Right lobe of liver (tissue), 6 donors: ENCODE data around the gene LAMTOR5. TPM values are rescaled to one million over a fixed set of nuclear protein-coding genes. Genes with fewer than 3 reads are reported as not detected.
"Not testable (repeated sequence)": the region's sequence is repeated elsewhere in the genome, so short reads cannot be mapped to it uniquely, and the experiment has no call there.

Experiments
- ATAC-seq, 4 donors: fragments of 200-7000 bp; cut with Tn5 transposase; one replicate each; pipeline ENCODE4 v1.9.1; 2020; ENCODE audit warnings: mild to moderate bottlenecking in 4 of 4, moderate library complexity in 4 of 4
- DNase-seq, 3 donors: peaks; one replicate each; pipeline ENCODE4 v3.0.0-alpha.2; 2020
- H3K27ac ChIP-seq, 3 donors: fragments of 200-600 bp; one replicate each; pipeline ENCODE4 v1.8.0; 2022
- H3K27me3 ChIP-seq, 2 donors: fragments of 200-600 bp; one replicate each; pipeline ENCODE4 v1.8.0; 2022
- H3K36me3 ChIP-seq, 4 donors: fragments of 200-600 bp; sonication (generic) in 1 of 4; one replicate each; pipeline versions ENCODE4 v1.5.1 to v1.8.0; 2017 to 2022; ENCODE audit warnings: control low read depth in 1 of 4
- H3K4me1 ChIP-seq, 4 donors: fragments of 200-600 bp; sonication (generic) in 1 of 4; one replicate each; pipeline versions ENCODE4 v1.5.1 to v1.8.0; 2017 to 2022; ENCODE audit warnings: control low read depth in 1 of 4
- H3K4me3 ChIP-seq, 3 donors: fragments of 200-600 bp; one replicate each; pipeline ENCODE4 v1.8.0; 2022
- H3K9me3 ChIP-seq, 4 donors: fragments of 200-600 bp; sonication (generic) in 1 of 4; one replicate each; pipeline versions ENCODE4 v1.5.1 to v1.8.0; 2017 to 2022; ENCODE audit warnings: control low read depth in 1 of 4
- CTCF ChIP-seq, 4 donors: fragments of 200-600 bp in 3 of 4; fragments of 450-650 bp in 1 of 4; IDR thresholded peaks; one replicate each; pipeline versions ENCODE4 v1.5.1 to v1.8.0; 2016 to 2022; ENCODE audit warnings: antibody characterized with exemption in 4 of 4, mild to moderate bottlenecking in 2 of 4
- POLR2A ChIP-seq: fragments of 450-650 bp; IDR thresholded peaks from one replicate; pipeline ENCODE4 v1.6.1; 2017; ENCODE audit warnings: antibody characterized with exemption, mild to moderate bottlenecking
- WGBS: methylation state at CpG from one replicate; pipeline ENCODE4 v1.1.6; 2018; ENCODE audit warnings: low coverage, low lambda C conversion rate; ENCODE audit not compliant: insufficient coverage; ENCODE audit errors: missing lambda C conversion rate; 5-methylcytosine and 5-hydroxymethylcytosine counted together
- intact Hi-C, 2 donors: fragments of 100-400 bp; cut with DNase I; formaldehyde crosslinking; loops; one replicate each; pipeline versions ENCODE4 v1.11.2 to v1.14.1; 2022
- total RNA-seq, 6 experiments: library from RNA; depleted of rRNA in 2 of 6; stranded (reverse); fragments of >200 nt in 2 of 6; fragmentation: NEBNext Ultra II Directional in 3 of 6; extraction: Animal tissue kit (Norgen Biotek cat#: 25700) in 3 of 6; gene quantifications; one replicate each; pipeline versions ENCODE4 v1.1.0 to v1.2.4, GENCODE V29; 2016 to 2023
- donor health status: DM: no; HTN: yes; CAD: no.
- donor health status: DM: no; HTN: no; CAD: no.
- donor health status: DM: no; HTN: no; CAD: no.
- donor health status: DM: no; HTN: yes; CAD: no.
- donor health status: DM: no; HTN: yes; CAD: no.

LAMTOR5 gene
- total RNA-seq, 6 experiments from 2014 or later, result 47.6 to 81.4 (median 53.9) TPM

GRCh38 chr1:110438893-110439292 lies 31.4 kb upstream of the LAMTOR5 start:
- Histone ChIP-seq H3K4me3 (no peak overlapping the region), H3K9me3 (no peaks in the 10 kb centered on the region), H3K27ac (no peak overlapping the region), H3K27me3 (no peaks in the 10 kb centered on the region), H3K4me1 (peaks cover 0 to 4% (median 0%) of the 10 kb centered on the region in 4 donors), H3K36me3 (no peaks in the 10 kb centered on the region)
- intact Hi-C loops, result no loop called here
- 51% methylated on average over 3 of the region's 4 CpGs for WGBS
- no peak for DNase-seq
- no peak for TF ChIP-seq POLR2A
- no peak for TF ChIP-seq CTCF (IDR thresholded peaks at IDR 0.05)
- no peak for ATAC-seq

- intact Hi-C loops, H3K27ac ChIP-seq, H3K27me3 ChIP-seq, H3K4me3 ChIP-seq, ATAC-seq, H3K36me3 ChIP-seq, H3K4me1 ChIP-seq, H3K9me3 ChIP-seq, DNase-seq: not testable (repeated sequence)
- WGBS, result 76% methylated on average over 9 of the region's 9 CpGs
Observed at GRCh38 chr1:110437645-110438299, 30.3 kb upstream of the LAMTOR5 start.

GRCh38 chr1:110436635-110437034 lies 29.1 kb upstream of the LAMTOR5 start:
- Histone ChIP-seq H3K9me3 (no peaks in the 10 kb centered on the region), H3K4me3 (no peak overlapping the region), H3K36me3 (no peaks in the 10 kb centered on the region), H3K4me1 (peaks cover 0 to 9% (median 0%) of the 10 kb centered on the region in 4 donors), H3K27ac (no peak overlapping the region), H3K27me3 (no peaks in the 10 kb centered on the region)
- DNase-seq, result no peak
- intact Hi-C loops, result no loop called here
- 36% methylated on average over 2 of the region's 7 CpGs for WGBS
- no peak for ATAC-seq
- no peak for TF ChIP-seq CTCF (IDR thresholded peaks at IDR 0.05)
- TF ChIP-seq POLR2A, result no peak

- Histone ChIP-seq H3K36me3 (no peaks in the 10 kb centered on the region), H3K27ac (no peak overlapping the region), H3K27me3 (no peaks in the 10 kb centered on the region), H3K4me3 (no peak overlapping the region), H3K9me3 (no peaks in the 10 kb centered on the region), H3K4me1 (peaks cover 0 to 9% (median 0%) of the 10 kb centered on the region in 4 donors)
- 54% methylated on average over 3 of the region's 3 CpGs for WGBS
- no peak for TF ChIP-seq CTCF (IDR thresholded peaks at IDR 0.05)
- TF ChIP-seq POLR2A, result no peak
- intact Hi-C loops, result no loop called here
- no peak for ATAC-seq
- no peak for DNase-seq
Observed at GRCh38 chr1:110434946-110435345, 27.5 kb upstream of the LAMTOR5 start.

- DNase-seq (peak; percentile 82 to 87 (median 84)), ATAC-seq (peak; percentile 99 to 100 (median 100))
- no peak overlapping the region for H3K27ac ChIP-seq
- H3K4me1 ChIP-seq, result peaks cover 0 to 9% (median 0%) of the 10 kb centered on the region in 4 donors
- no peaks in the 10 kb centered on the region for H3K27me3 ChIP-seq
- WGBS, result no CpG with 5 or more reads among the region's 3 CpGs
- H3K36me3 ChIP-seq, result no peaks in the 10 kb centered on the region
- TF ChIP-seq CTCF (IDR thresholded peaks at IDR 0.05) (peak; percentile 30 to 53 (median 46)), POLR2A (no peak)
- no peaks in the 10 kb centered on the region for H3K9me3 ChIP-seq
- intact Hi-C loops, result no loop called here
- H3K4me3 ChIP-seq, result no peak overlapping the region
Observed at GRCh38 chr1:110433803-110434202, 26.3 kb upstream of the LAMTOR5 start.
